HTR-8/SVneo (cell line): ENCODE data around the gene C6orf141.
A peak's percentile ranks its signal among the peaks of the same experiment; 100 is the strongest.
"Not testable (repeated sequence)": the region's sequence is repeated elsewhere in the genome, so short reads cannot be mapped to it uniquely, and the experiment has no call there.

Experiments used
- DNase-seq: peaks from one replicate; pipeline ENCODE4 v3.0.0; 2011; ENCODE audit warnings: low spot score, mixed read lengths; ENCODE audit not compliant: insufficient read length
- FAIRE-seq: peaks from 2 replicates; lab custom pipeline; 2011; peaks lifted over from hg19 to GRCh38; lab: Jason Lieb, UNC

Gene C6orf141

DNA sequence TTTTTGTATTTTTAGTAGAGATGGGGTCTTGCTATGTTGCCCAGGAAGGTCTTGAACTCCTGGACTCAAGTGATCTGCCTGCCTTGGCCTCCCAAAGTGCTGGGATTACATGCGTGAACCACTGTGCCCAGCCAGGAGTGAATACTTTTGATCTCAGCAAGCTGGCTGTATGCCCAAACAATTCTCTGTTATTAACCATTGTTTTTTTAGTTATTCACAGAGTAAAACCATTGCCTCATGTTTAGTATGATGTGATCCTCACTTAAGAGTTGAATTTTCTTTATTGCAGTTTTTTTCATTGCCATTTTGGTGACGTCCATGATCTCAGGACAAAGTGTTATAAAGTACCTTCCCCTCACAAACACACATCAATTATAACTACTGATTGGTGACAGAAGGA is 14.8 kb downstream of the C6orf141 start:
- no peak for FAIRE-seq
- no peak for DNase-seq

DNA sequence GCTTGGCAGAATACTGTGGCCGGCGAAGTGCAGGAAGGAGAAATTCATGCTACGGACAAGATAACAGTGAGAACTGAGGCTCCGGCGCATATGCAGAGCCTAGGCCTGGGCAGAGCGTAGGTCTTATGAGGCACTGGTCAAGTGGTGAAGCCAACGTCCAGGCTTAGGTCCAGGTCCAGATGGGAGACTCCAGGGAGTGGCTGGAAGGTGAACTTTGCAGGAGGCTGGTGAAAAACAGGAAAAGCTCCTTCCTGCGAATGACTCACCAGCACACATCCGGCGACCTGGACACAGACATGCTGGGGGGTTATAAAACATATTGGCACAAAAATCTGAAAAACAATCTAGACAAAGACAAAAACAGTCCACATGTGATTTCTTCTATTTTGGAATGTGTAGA is 15.4 kb downstream of the C6orf141 start:
- DNase-seq (peak; percentile 55), FAIRE-seq (no peak)

DNA sequence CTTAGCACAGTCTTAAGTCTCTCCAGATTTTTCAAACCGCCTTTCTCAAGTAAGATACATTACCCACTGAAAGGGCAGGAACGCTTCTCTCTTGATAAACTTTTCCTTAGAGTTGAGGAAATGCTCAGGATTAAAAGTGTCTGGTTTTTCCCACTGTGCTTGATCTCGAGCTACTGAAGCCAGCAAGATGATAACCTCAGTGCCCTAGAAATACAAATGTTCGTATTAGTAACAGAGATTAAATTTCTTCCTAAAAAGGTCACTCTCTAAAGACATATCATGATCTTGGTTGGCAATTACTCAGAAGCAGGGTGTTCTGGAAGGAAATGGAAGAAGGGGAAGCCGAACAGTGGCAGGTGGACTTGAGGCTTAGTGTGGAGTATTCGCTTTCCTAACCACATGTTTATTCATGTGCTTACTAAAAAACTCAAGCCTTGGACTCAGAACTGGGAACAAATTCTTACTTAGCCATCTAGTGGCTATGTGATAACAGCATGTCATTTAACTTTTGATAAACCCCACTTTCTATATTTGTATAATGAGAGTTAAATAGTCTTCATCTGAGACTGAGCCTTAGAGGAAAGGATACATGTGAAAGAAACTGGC is 20.1 kb downstream of the C6orf141 start:
- FAIRE-seq (no peak), DNase-seq (no peak)

DNA sequence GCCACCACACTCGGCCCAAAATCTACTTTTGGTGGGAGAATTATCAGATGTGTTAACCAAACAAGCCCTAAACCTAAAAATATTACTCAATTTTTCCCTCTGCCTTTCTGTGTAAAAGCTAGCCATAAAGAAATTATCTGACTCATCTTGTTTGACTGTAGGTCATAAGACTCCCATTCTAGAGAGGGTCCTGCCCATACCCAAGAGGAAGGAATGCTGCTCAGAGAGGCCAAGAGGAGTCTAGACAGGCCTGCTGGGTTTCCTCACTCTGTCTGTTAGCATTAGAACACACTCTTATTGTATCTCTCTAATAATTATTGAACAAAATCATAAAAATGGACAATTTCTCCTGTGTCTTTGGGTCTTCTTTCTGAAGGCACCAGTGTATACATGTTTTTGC is 26.1 kb downstream of the C6orf141 start:
- no peak for DNase-seq
- no peak for FAIRE-seq

DNA sequence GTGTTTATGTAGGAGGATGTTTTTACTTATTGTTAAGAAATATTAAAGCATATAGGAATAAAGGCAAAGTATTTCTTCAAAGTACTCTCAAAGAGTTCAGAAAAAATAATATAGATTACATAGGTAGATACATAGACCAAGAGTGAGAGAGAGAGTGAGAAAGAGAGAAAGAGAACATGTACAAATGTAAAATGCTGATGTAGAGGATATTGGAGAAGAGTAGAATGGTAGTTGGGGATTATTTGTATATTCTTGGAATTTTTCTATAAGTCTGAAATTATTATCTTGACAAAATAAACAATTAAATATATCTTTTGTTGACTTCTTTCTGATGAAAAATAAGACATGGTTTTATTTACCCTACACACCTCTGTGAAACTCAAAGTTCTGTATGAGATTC is 29.2 kb downstream of the C6orf141 start:
- no peak for DNase-seq
- FAIRE-seq: no peak

DNA sequence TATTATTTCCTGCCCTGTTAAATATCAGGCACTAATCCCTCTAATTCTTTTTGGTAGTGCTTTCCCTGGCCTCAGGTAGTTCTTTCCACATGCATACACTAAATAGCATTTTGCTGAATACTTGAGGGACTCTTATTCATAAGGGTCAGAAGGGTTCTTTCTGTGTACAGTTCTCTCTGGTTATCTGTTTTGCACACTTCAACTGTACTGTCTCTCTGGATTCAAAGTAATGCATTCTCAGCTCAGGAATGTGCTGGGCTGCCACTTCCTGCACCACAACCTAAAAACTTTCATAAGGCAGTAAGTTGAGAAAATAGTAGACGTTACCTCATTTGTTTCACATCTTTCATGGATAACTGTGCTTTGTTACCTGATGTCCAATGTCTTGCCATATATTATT is 32.1 kb downstream of the C6orf141 start:
- FAIRE-seq: no peak
- no peak for DNase-seq

DNA sequence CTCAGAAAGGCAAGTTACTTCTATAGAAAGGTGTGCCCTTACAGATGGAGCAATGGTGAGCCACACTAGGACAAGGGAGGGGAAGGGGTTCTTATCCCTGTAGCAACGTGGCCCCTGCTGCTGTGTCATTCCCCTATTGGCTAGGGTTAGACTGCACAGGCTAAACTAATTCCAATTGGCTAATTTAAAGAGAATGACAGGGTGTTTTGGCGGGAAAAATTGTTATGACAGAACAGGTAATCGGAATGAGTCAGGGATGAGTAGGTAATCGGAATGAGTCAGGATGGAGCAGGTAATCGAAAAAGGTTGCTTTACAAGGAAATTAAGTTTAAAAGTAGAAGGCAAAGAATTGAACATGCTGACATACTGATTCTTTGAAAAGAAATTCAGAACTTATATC is 36.8 kb downstream of the C6orf141 start:
- not testable (repeated sequence) for FAIRE-seq, DNase-seq
